Spleen (tissue), 11 donors: Measurements from ENCODE around the gene NFYB. TPM values are rescaled to one million over a fixed set of nuclear protein-coding genes. Genes with fewer than 3 reads are reported as not detected.

Source experiments
- DNase-seq: peaks from one replicate; pipeline ENCODE4 v3.0.0-alpha.2; 2020
- H3K27ac ChIP-seq, 8 donors: fragments of 200-600 bp; sonication (generic) in 7 of 8; 1 replicate in 4 of 8; 2 replicates in 4 of 8; pipeline versions ENCODE4 v1.5.0 to v1.8.0; 2016 to 2021; ENCODE audit warnings: inconsistent platforms in 4 of 8, mild to moderate bottlenecking in 4 of 8, moderate library complexity in 1 of 8
- H3K27me3 ChIP-seq, 7 donors: fragments of 200-600 bp; sonication (generic) in 6 of 7; replicated peaks in 1 of 7; 1 replicate in 4 of 7; 2 replicates in 3 of 7; pipeline versions ENCODE4 v1.5.0 to v1.8.0; 2016 to 2021; ENCODE audit warnings: inconsistent platforms in 3 of 7, mild to moderate bottlenecking in 1 of 7
- H3K36me3 ChIP-seq, 6 donors: fragments of 200-600 bp; sonication (generic) in 5 of 6; 1 replicate in 4 of 6; 2 replicates in 2 of 6; pipeline versions ENCODE4 v1.5.0 to v1.8.0; 2016 to 2021; ENCODE audit warnings: inconsistent platforms in 2 of 6
- H3K4me1 ChIP-seq, 6 donors: fragments of 200-600 bp; sonication (generic) in 5 of 6; 1 replicate in 3 of 6; 2 replicates in 3 of 6; pipeline versions ENCODE4 v1.5.0 to v1.8.0; 2016 to 2021; ENCODE audit warnings: inconsistent platforms in 3 of 6
- H3K4me3 ChIP-seq, 8 donors: fragments of 200-600 bp; sonication (generic) in 7 of 8; 1 replicate in 4 of 8; 2 replicates in 4 of 8; pipeline versions ENCODE4 v1.5.0 to v1.8.0; 2016 to 2021; ENCODE audit warnings: inconsistent platforms in 4 of 8, mild to moderate bottlenecking in 4 of 8, moderate library complexity in 2 of 8
- H3K9me3 ChIP-seq, 8 donors: fragments of 200-600 bp; sonication (generic) in 7 of 8; 1 replicate in 4 of 8; 2 replicates in 4 of 8; pipeline versions ENCODE4 v1.5.0 to v1.8.0; 2016 to 2021; ENCODE audit warnings: inconsistent platforms in 4 of 8
- POLR2A ChIP-seq, 3 donors: fragments of 450-650 bp; IDR thresholded peaks; one replicate each; pipeline ENCODE4 v1.5.1; 2017; ENCODE audit warnings: antibody characterized with exemption in 3 of 3, mild to moderate bottlenecking in 1 of 3
- POLR2AphosphoS5 ChIP-seq, 3 donors: sonication (generic); formaldehyde crosslinking; IDR thresholded peaks; one replicate each; pipeline ENCODE4 v1.5.1; 2017; ENCODE audit warnings: antibody characterized with exemption in 3 of 3
- WGBS, 5 donors: extraction: QIAGEN DNeasy Blood & Tissue Kit in 3 of 5; methylation state at CpG; one replicate each; pipeline versions ENCODE4 v1.1.5 to v1.1.7; 2013 to 2018; 5-methylcytosine and 5-hydroxymethylcytosine counted together
- intact Hi-C: fragments of 100-400 bp; cut with DNase I; formaldehyde crosslinking; loops from one replicate; pipeline ENCODE4 v1.15.0; 2023; ENCODE audit warnings: low total_unique reads
- polyA plus RNA-seq, 3 donors: library from polyadenylated mRNA; stranded (reverse); fragments of 200-250 nt; gene quantifications; one replicate each; pipeline ENCODE4 v1.2.1, GENCODE V29; 2013
- total RNA-seq, 7 donors: library from RNA; depleted of rRNA in 3 of 7; stranded (reverse); fragments of >200 nt in 3 of 7; fragmentation: NEBNext Ultra II Directional in 4 of 7; extraction: Animal tissue kit (Norgen Biotek cat#: 25700) in 4 of 7; gene quantifications; one replicate each; pipeline versions ENCODE4 v1.1.0 to v1.2.1, GENCODE V29; 2016 to 2021
- TF ChIP-seq, protein P1 (sequence below), 11 experiments: fragments of 200-600 bp in 7 of 11; fragments of 450-650 bp in 4 of 11; sonication (generic) in 4 of 11; IDR thresholded peaks in 8 of 11; conservative IDR thresholded peaks in 3 of 11; 1 replicate in 7 of 11; 2 replicates in 4 of 11; pipeline versions ENCODE4 v1.4.0 to v1.8.0; 2016 to 2021; ENCODE audit warnings: antibody characterized with exemption in 11 of 11, inconsistent platforms in 4 of 11, mild to moderate bottlenecking in 1 of 11
- donor health status: healthy with polysubstance abuse.
- donor health status: DM: no; HTN: no; CAD: no; lungs with moderate emphysema.
- donor health status: DM: no; HTN: no; CAD: no.
- donor health status: Bipolar disorder and iron deficiency.
- donor health status: healthy.
- donor health status: DM: no; HTN: no; CAD: no.
- donor health status: DM: yes; HTN: yes; CAD: no.

The NFYB gene
- total and polyA plus RNA-seq, 10 donors: 21.1 to 28.3 (median 25.6) TPM

GRCh38 chr12:104182621-104183378 is 44.8 kb upstream of the NFYB start:
- Histone ChIP-seq H3K9me3 (peaks cover 0 to 22% (median 18%) of the 10 kb centered on the region in 8 donors), H3K27me3 (peaks cover 0 to 7% (median 0%) of the 10 kb centered on the region in 7 donors), H3K4me3 (no peak overlapping the region), H3K27ac (peak overlapping the region in 1 of 8 donors; percentile 70), H3K36me3 (no peaks in the 10 kb centered on the region), H3K4me1 (peaks cover 0 to 10% (median 0%) of the 10 kb centered on the region in 6 donors)
- 75 to 92% (median 91%) methylated on average over 5 of the region's 5 CpGs for WGBS, 5 donors
- intact Hi-C loops: no loop called here
- no peak for DNase-seq
- TF ChIP-seq, protein P1, sequence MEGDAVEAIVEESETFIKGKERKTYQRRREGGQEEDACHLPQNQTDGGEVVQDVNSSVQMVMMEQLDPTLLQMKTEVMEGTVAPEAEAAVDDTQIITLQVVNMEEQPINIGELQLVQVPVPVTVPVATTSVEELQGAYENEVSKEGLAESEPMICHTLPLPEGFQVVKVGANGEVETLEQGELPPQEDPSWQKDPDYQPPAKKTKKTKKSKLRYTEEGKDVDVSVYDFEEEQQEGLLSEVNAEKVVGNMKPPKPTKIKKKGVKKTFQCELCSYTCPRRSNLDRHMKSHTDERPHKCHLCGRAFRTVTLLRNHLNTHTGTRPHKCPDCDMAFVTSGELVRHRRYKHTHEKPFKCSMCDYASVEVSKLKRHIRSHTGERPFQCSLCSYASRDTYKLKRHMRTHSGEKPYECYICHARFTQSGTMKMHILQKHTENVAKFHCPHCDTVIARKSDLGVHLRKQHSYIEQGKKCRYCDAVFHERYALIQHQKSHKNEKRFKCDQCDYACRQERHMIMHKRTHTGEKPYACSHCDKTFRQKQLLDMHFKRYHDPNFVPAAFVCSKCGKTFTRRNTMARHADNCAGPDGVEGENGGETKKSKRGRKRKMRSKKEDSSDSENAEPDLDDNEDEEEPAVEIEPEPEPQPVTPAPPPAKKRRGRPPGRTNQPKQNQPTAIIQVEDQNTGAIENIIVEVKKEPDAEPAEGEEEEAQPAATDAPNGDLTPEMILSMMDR (IDR thresholded peaks at IDR 0.05 in 8 of 11, conservative IDR thresholded peaks at IDR 0.05 in 3 of 11): no peak
- TF ChIP-seq POLR2A (IDR thresholded peaks at IDR 0.05) (no peak), POLR2AphosphoS5 (IDR thresholded peaks at IDR 0.05) (no peak)

GRCh38 chr12:104182144-104182543 is 44.1 kb upstream of the NFYB start:
- TF ChIP-seq, protein P1 (IDR thresholded peaks at IDR 0.05 in 8 of 11, conservative IDR thresholded peaks at IDR 0.05 in 3 of 11): no peak
- TF ChIP-seq POLR2A (IDR thresholded peaks at IDR 0.05) (no peak), POLR2AphosphoS5 (IDR thresholded peaks at IDR 0.05) (peak in 1 of 3 donors; percentile 29)
- Histone ChIP-seq H3K4me1 (peaks cover 0 to 15% (median 2%) of the 10 kb centered on the region in 6 donors), H3K27me3 (peaks cover 0 to 10% (median 0%) of the 10 kb centered on the region in 7 donors), H3K9me3 (peaks cover 0 to 21% (median 16%) of the 10 kb centered on the region in 8 donors), H3K36me3 (no peaks in the 10 kb centered on the region), H3K4me3 (no peak overlapping the region), H3K27ac (peak overlapping the region in 3 of 8 donors; percentile 13 to 70 (median 22))
- intact Hi-C loops: no loop called here
- WGBS, 5 donors: 80 to 90% (median 88%) methylated on average over 4 of the region's 4 CpGs
- DNase-seq: no peak

GRCh38 chr12:104181313-104181712 is 43.3 kb upstream of the NFYB start:
- DNase-seq: no peak
- H3K4me3 ChIP-seq: no peak overlapping the region
- peaks cover 0 to 21% (median 16%) of the 10 kb centered on the region in 8 donors for H3K9me3 ChIP-seq
- peak overlapping the region in 4 of 8 donors; percentile 0 to 70 (median 39) for H3K27ac ChIP-seq
- H3K27me3 ChIP-seq: peaks cover 0 to 14% (median 0%) of the 10 kb centered on the region in 7 donors
- TF ChIP-seq, protein P1 (IDR thresholded peaks at IDR 0.05 in 8 of 11, conservative IDR thresholded peaks at IDR 0.05 in 3 of 11): no peak
- no peak for TF ChIP-seq POLR2AphosphoS5 (IDR thresholded peaks at IDR 0.05)
- TF ChIP-seq POLR2A (IDR thresholded peaks at IDR 0.05): no peak
- H3K36me3 ChIP-seq: no peaks in the 10 kb centered on the region
- 63 to 78% (median 65%) methylated on average over 4 of the region's 4 CpGs for WGBS, 5 donors
- intact Hi-C loops: no loop called here
- peaks cover 0 to 17% (median 3%) of the 10 kb centered on the region in 6 donors for H3K4me1 ChIP-seq

- no peak overlapping the region for H3K4me3 ChIP-seq
- H3K36me3 ChIP-seq: no peaks in the 10 kb centered on the region
- H3K27me3 ChIP-seq: peaks cover 0 to 22% (median 0%) of the 10 kb centered on the region in 7 donors
- peaks cover 0 to 21% (median 16%) of the 10 kb centered on the region in 8 donors for H3K9me3 ChIP-seq
- WGBS, 5 donors: 71 to 83% (median 81%) methylated on average over 5 of the region's 5 CpGs
- intact Hi-C loops: no loop called here
- peak overlapping the region in 3 of 8 donors; percentile 0 to 70 (median 65) for H3K27ac ChIP-seq
- TF ChIP-seq POLR2AphosphoS5 (IDR thresholded peaks at IDR 0.05) (no peak), POLR2A (IDR thresholded peaks at IDR 0.05) (no peak)
- H3K4me1 ChIP-seq: peaks cover 0 to 17% (median 3%) of the 10 kb centered on the region in 6 donors
- no peak for DNase-seq
These were observed 42.4 kb upstream of the NFYB start for GRCh38 chr12:104180374-104180773.
